Activated effector memory CD4-positive, alpha-beta T cell treated with anti-CD3 and anti-CD28 coated beads, Interleukin-2, amount 50 U/mL, for 16 hours (primary cell): ENCODE data around the gene AADACL3.
"Not testable (repeated sequence)": the region's sequence is repeated elsewhere in the genome, so short reads cannot be mapped to it uniquely, and the experiment has no call there.

Experiments
- DNase-seq: peaks from one replicate; pipeline ENCODE4 v3.0.0-alpha.2; 2020

Gene AADACL3

DNA sequence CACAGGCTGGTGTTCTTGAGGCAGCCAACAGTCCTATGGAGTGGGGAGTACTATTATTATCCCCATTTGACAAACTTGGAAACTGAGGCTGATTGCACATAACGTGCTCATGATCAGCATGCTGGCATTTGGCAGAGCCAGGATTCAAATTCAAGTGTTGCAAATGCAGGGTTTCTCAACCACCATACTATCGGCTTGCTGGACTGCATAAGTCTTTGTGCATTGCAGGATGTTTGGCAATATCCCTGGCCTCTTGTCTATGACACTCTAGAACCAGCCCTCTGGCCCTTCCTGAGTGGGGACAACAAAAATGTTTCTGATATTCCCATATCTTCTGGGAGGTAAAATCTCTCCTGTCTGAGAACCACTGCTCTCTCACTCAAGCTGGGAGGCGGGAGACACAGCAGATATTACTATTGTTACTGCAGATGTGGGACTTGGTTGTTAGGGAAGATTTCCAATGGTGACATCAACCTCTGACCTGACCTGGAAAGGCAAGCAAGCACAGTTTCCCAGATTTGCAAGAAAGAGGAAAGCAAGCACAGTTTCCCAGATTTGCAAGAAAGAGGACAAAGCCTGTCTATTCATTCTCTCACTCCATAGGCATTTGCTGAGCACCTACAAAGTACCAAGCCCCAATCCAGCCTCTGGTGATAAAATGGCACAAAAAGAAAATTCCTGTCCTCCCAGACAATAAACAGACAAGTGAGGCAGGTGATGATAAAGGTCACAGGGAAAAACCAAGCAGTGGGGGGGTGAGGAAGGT is 1.0 kb upstream of the AADACL3 start:
- no peak for DNase-seq

GRCh38 chr1:12717301-12717838 is 1.5 kb downstream of the AADACL3 start:
- no peak for DNase-seq

GRCh38 chr1:12722626-12723025 is 6.7 kb downstream of the AADACL3 start:
- DNase-seq, result no peak

DNA sequence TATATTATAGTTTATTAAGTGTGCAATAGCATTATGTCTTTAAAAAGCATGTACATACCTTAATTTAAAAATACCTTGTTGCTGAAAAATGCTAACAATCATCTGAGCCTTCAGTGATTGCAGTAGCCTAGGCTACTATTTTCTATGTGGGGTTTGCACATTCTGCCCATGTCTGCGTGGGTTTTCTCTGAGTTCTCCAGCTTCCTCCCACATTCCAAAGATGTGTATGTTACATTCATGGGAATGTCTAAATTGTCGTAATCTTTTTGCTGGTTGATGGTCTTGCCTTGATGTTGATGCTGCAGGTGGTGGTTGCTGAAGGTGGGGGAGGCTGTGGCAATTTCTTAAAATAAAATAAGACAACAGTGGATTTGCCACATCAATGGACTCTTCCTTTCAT is 12.5 kb downstream of the AADACL3 start:
- DNase-seq, result no peak

GRCh38 chr1:12730156-12730555 is 14.2 kb downstream of the AADACL3 start:
- no peak for DNase-seq

DNA sequence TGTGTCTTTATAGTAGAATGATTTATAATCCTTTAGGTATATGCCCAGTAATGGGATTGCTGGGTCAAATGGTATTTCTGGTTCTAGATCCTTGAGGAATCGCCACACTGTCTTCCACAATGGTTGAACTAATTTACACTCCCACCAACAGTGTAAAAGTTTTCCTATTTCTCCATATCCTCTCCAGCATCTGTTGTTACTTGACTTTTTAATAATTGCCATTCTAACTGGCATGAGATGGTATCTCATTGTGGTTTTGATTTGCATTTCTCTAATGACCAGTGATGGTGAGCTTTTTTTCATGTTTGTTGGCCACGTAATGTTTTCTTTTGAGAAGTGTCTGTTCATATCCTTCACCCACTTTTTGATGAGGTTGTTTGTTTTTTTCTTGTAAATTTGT is 15.2 kb downstream of the AADACL3 start:
- DNase-seq, result not testable (repeated sequence)

GRCh38 chr1:12734651-12735050 is 18.7 kb downstream of the AADACL3 start:
- DNase-seq, result no peak

DNA sequence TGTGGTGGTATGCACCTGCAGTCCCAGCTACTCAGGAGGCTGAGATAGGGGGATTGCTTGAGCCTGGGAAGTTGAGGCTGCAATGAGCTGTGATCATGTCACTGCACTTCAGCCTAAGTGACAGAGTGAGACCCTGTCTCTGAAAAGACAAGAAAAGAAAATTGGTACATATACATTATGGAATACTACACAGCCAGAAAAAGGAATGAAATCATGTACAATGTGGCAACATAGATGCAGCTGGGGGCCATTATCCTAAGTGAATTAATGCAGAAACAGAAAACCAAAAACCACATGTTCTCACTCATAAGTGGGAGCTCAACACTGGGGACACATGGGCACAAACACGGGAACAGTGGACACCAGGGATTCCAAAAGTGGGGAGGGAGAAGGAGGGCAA is 23.0 kb downstream of the AADACL3 start:
- no peak for DNase-seq

GRCh38 chr1:12739613-12740012 is 23.7 kb downstream of the AADACL3 start:
- DNase-seq, result no peak

GRCh38 chr1:12741946-12742345 is 26.0 kb downstream of the AADACL3 start:
- DNase-seq, result no peak

DNA sequence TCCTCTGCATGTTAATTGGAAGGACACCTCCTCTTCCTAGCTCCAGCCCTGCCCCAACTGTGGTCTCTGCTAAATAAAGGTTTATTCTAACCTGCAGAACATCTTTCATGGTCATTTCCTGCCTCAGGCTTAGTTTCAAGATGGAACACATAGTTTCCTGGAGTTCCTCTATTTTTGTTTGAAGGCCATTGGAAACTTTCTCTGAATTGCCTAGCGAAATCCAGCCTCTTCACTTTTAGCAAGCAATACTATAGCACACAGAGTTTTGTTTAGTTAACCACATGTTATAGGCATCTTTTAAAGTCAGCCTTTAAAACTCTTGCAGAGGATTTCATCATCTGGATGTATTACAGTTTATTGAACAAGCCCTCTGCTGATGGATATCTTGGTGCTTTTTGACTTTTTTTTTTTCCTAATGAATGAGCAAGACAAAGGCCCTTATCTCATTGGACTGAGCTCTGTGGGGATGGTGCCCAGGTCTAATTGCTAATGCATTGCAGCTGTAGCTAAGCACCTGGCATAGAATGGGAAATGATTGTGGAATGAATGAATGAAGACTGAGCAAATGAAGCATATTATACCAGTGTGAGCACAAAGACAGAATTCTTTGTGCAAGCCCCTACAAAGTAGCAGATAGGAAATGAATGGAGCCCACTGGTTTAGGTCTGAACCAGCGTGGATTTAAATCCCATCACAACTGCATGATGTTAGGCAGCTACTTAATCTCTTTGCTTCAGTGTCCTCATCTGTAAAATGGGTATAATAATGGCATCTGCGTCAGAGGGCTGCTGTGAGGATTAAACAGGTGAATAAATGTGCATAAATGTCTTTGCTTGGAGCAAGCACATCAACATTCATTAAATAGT is 29.4 kb downstream of the AADACL3 start:
- no peak for DNase-seq

DNA sequence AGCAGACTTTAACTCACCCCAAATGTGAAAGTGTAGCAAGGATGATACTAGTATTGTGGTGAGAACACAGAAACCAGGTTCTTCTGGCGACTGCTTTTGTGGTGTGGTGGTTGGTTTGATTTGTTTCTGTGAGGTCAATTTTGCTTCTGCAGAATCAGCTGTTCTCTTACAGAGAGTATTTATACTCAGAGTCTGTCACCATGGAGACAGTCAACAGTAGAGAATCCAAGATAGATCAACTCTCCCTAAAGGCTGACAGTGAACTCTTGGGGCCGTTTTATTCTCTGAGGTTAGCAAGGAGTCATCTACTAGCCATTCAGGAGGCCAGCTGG is 30.0 kb downstream of the AADACL3 start, which contains the start of gene CFAP107:
Gene CFAP107 (plus strand): TSS at position 209 of the 332 bp plus-strand sequence. CDS start 231 bp downstream, outside the sequence.
- no peak for DNase-seq

- no peak for DNase-seq
Measured at GRCh38 chr1:12748778-12749355, 33.0 kb downstream of the AADACL3 start.

DNA sequence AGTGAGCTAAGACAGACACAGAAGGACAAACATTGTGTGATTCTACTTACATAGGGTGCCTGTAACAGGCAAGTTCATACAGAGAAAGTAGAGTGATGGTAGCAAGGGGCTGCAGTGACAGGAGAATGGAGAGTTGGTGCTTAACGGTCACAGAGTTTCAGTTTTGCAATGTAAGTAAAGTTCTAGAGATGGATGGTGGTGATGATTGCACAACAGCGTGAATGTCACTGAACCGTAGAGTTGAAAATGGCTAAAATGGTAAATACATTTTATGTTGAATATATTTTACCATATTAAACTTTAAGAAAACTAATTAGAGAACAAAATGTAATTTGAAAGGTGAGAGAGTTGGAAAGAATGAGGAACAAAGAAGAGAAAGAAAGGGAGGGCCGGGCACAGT is 38.8 kb downstream of the AADACL3 start:
- no peak for DNase-seq

DNA sequence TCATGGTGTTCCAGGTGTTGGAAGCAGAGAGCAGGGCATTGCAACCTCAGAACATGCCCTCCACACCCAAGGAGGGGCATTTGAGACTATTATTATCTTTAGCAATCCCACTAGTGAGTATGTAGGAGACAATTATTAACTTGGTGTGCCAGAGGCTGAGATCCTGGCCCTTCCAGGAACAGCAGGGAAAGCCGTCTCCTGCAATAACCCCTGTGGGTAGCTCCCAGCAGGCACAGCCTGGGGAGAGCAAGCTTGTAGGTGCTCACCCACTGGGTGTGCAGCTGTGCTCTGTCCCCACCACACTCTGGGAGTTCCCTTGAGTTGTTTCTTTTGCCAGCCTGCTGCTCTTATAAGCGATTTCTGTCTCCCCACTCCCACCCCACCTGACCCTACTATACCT is 40.4 kb downstream of the AADACL3 start:
- no peak for DNase-seq

DNA sequence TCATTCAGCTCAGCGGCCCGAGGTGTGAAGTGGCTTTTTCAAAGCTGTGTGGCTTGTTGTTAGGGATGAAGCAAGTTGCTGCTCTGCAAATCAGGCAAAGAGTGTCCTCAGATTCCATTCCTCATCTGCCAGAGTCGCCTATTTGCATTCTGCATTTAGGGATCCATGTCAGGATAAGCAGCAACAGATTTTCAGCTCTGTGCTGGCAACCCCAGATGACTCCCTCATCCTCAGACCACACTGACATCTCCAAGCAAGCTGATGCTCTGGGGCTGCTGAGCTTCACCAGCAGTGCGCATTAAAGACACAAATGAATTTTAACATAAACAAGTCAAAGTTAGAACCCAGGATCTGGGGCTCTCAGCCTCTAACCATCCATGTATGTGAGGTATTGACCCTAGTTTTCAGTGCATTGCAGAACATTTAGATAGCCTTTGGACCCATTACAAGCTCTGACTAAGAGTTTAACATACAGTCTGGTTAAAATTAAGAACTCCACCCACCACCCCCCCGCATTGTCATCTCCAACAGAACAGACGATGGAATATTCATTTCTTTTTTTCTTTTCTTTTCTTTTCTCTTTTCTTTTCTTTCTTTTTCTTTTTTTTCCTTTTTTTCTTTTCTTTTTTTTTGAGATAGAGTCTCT is 41.0 kb downstream of the AADACL3 start:
- DNase-seq, result no peak

GRCh38 chr1:12757836-12758235 is 41.9 kb downstream of the AADACL3 start:
- DNase-seq, result no peak

- no peak for DNase-seq
Measured at GRCh38 chr1:12760256-12760795, 44.4 kb downstream of the AADACL3 start.

DNA sequence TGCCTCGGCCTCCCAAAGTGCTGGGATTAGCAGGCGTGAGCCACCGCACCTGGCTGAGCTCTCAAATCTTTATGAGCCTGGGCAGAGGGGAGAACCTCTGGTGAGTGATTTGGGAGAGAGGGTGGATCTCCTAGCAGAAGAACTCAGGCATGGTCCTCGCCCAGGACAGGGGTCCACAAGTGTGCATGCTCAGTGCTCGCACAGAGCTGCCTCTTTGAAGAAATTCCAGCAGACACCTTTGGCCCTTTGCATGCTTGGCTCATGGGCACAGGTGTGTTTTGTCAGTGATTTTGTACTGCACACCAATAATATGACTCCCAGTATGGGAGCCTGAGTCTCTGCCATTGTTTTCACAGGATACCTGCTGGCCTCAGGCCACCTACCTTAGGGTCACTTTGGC is 45.9 kb downstream of the AADACL3 start:
- no peak for DNase-seq

DNA sequence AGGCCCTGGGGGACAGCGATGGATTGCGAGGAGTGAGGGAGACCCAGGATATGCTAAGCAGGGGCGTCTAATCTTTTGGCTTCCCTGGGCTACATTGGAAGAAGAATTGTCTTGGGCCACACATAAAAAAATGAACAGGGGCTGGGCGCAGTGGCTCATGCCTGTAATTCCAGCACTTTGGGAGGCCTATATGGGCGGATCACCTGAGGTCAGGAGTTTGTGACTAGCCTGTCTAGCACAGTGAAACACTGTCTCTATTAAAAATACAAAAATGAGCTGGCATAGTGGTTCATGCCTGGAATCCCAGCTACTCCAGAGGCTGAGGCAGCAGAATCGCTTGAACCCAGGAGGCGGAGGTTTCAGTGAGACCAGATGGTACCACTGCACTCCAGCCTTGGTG is 46.9 kb downstream of the AADACL3 start:
- DNase-seq, result no peak

- DNase-seq, result no peak
Measured at GRCh38 chr1:12763479-12763878, 47.6 kb downstream of the AADACL3 start.

DNA sequence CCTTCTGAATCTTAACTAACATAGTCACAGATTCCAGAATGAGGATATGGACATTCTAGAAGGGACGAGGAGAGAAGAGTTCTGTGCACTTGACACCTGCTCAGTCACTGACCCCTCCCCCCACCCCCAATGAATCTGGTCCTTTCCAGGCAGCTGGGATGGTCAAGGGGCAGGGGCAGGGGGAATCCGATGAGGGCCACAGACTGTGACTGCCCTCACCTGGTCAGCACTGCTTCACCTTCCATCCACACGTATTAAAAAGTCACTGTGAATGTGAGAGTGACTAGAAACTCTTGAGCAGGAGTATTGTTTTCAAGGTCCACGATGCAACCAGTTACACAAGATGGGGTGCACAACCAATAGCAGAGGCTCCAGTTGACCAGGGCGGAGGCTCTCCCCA is 48.1 kb downstream of the AADACL3 start:
- DNase-seq, result no peak

- no peak for DNase-seq
Measured at GRCh38 chr1:12769031-12769430, 53.1 kb downstream of the AADACL3 start.
